ENCODE measurements around the gene HUWE1. TPM values are rescaled to one million over a fixed set of nuclear protein-coding genes. Genes with fewer than 3 reads are reported as not detected.
A peak's percentile ranks its signal among the peaks of the same experiment; 100 is the strongest.

The HUWE1 gene
- total and polyA plus RNA-seq, 2 of the 13 experiments (the other 11 are each of a cell fraction or from before 2014, with no cell fraction given) = 63.2 to 68.1 TPM

DNA sequence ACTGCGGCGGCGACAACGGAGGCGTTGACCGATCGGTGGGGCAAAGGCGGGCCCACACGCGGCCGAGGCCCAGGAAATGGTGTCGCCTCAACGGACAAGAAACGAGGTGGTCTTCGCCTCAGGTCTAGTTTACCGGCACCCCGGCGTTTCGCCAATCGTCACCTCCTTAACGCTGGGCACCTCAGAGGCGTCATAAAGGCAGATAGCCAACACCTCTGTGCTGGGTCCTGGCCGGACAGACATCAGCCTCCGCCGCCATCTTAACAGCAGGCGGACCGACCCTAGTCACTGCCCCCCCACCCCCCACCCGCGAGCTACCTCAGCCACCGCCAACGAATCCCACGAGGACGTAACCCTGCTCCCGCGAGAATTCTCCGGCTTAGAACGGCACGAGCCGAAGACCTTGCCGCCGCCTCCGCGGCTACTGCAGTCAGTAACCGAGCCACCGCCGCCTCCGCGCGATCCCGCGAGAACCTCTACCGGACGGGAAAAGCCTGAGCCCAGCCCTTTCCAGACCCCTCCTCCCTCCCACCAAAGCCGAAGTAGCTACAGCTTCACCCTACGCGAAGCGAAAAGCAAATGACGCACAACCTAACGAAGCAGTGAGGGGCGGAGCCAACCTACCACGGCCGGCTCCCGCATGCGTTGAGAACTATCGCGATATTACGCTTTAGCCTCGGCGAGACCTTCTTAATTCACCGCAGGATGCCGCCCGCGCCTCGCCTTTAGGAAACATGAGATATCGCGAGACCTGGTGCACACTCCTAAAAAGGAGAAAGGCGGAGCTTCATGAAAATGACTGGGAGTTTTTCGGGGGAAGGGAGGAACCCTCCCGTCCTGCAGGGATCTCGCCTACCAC lies 2.7 kb downstream of the HUWE1 start (continued):
- TF ChIP-seq, protein P1, sequence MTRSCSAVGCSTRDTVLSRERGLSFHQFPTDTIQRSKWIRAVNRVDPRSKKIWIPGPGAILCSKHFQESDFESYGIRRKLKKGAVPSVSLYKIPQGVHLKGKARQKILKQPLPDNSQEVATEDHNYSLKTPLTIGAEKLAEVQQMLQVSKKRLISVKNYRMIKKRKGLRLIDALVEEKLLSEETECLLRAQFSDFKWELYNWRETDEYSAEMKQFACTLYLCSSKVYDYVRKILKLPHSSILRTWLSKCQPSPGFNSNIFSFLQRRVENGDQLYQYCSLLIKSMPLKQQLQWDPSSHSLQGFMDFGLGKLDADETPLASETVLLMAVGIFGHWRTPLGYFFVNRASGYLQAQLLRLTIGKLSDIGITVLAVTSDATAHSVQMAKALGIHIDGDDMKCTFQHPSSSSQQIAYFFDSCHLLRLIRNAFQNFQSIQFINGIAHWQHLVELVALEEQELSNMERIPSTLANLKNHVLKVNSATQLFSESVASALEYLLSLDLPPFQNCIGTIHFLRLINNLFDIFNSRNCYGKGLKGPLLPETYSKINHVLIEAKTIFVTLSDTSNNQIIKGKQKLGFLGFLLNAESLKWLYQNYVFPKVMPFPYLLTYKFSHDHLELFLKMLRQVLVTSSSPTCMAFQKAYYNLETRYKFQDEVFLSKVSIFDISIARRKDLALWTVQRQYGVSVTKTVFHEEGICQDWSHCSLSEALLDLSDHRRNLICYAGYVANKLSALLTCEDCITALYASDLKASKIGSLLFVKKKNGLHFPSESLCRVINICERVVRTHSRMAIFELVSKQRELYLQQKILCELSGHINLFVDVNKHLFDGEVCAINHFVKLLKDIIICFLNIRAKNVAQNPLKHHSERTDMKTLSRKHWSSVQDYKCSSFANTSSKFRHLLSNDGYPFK (CRISPR knock-in tag; IDR thresholded peaks at IDR 0.05; ENCODE audit: borderline replicate concordance) = peak; percentile 22; the same call in 1 of the 2 replicates
- TF ChIP-seq TEAD3 (CRISPR knock-in tag; optimal IDR thresholded peaks at IDR 0.05; ENCODE audit: borderline replicate concordance) (peak; percentile 6), ELF1 (CRISPR knock-in tag; IDR thresholded peaks at IDR 0.05) (0 out of 2 replicates have a peak, but pooled peaks have one; percentile 5), SALL1 (CRISPR knock-in tag; IDR thresholded peaks at IDR 0.05) (peak; percentile 15; the same call in 1 of the 2 replicates), NFIB (CRISPR knock-in tag; IDR thresholded peaks at IDR 0.05; ENCODE audit: borderline replicate concordance) (no peak), ZNF883 (CRISPR knock-in tag; IDR thresholded peaks at IDR 0.05; ENCODE audit: not compliant biosample characterization) (peak; percentile 29), GFI1 (CRISPR knock-in tag; IDR thresholded peaks at IDR 0.05; ENCODE audit: borderline replicate concordance) (0 out of 2 replicates have a peak, but pooled peaks have one; percentile 32), ZNF619 (CRISPR knock-in tag; IDR thresholded peaks at IDR 0.05) (no peak), ZNF354B (CRISPR knock-in tag; IDR thresholded peaks at IDR 0.05) (no peak), GATAD1 (CRISPR knock-in tag; IDR thresholded peaks at IDR 0.05) (no peak; the same call in 1 of the 2 replicates)
- TF ChIP-seq, protein P2, sequence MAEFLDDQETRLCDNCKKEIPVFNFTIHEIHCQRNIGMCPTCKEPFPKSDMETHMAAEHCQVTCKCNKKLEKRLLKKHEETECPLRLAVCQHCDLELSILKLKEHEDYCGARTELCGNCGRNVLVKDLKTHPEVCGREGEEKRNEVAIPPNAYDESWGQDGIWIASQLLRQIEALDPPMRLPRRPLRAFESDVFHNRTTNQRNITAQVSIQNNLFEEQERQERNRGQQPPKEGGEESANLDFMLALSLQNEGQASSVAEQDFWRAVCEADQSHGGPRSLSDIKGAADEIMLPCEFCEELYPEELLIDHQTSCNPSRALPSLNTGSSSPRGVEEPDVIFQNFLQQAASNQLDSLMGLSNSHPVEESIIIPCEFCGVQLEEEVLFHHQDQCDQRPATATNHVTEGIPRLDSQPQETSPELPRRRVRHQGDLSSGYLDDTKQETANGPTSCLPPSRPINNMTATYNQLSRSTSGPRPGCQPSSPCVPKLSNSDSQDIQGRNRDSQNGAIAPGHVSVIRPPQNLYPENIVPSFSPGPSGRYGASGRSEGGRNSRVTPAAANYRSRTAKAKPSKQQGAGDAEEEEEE (CRISPR knock-in tag; IDR thresholded peaks at IDR 0.05; ENCODE audit: borderline replicate concordance) = no peak
- TF ChIP-seq, protein P3, sequence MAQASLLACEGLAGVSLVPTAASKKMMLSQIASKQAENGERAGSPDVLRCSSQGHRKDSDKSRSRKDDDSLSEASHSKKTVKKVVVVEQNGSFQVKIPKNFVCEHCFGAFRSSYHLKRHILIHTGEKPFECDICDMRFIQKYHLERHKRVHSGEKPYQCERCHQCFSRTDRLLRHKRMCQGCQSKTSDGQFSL (CRISPR knock-in tag; IDR thresholded peaks at IDR 0.05) = peak; percentile 87; the same call in 1 of the 2 replicates
- TF ChIP-seq, protein P4, sequence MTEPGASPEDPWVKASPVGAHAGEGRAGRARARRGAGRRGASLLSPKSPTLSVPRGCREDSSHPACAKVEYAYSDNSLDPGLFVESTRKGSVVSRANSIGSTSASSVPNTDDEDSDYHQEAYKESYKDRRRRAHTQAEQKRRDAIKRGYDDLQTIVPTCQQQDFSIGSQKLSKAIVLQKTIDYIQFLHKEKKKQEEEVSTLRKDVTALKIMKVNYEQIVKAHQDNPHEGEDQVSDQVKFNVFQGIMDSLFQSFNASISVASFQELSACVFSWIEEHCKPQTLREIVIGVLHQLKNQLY (CRISPR knock-in tag; IDR thresholded peaks at IDR 0.05) = 0 out of 2 replicates have a peak, but pooled peaks have one; percentile 28
- TF ChIP-seq, protein P5, sequence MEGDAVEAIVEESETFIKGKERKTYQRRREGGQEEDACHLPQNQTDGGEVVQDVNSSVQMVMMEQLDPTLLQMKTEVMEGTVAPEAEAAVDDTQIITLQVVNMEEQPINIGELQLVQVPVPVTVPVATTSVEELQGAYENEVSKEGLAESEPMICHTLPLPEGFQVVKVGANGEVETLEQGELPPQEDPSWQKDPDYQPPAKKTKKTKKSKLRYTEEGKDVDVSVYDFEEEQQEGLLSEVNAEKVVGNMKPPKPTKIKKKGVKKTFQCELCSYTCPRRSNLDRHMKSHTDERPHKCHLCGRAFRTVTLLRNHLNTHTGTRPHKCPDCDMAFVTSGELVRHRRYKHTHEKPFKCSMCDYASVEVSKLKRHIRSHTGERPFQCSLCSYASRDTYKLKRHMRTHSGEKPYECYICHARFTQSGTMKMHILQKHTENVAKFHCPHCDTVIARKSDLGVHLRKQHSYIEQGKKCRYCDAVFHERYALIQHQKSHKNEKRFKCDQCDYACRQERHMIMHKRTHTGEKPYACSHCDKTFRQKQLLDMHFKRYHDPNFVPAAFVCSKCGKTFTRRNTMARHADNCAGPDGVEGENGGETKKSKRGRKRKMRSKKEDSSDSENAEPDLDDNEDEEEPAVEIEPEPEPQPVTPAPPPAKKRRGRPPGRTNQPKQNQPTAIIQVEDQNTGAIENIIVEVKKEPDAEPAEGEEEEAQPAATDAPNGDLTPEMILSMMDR (CRISPR knock-in tag; IDR thresholded peaks at IDR 0.05) = peak; percentile 42
- TF ChIP-seq, protein P6, sequence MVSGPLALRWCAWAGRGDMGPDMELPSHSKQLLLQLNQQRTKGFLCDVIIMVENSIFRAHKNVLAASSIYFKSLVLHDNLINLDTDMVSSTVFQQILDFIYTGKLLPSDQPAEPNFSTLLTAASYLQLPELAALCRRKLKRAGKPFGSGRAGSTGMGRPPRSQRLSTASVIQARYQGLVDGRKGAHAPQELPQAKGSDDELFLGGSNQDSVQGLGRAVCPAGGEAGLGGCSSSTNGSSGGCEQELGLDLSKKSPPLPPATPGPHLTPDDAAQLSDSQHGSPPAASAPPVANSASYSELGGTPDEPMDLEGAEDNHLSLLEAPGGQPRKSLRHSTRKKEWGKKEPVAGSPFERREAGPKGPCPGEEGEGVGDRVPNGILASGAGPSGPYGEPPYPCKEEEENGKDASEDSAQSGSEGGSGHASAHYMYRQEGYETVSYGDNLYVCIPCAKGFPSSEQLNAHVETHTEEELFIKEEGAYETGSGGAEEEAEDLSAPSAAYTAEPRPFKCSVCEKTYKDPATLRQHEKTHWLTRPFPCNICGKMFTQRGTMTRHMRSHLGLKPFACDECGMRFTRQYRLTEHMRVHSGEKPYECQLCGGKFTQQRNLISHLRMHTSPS (CRISPR knock-in tag; IDR thresholded peaks at IDR 0.05; ENCODE audit: low read depth) = no peak
- TF ChIP-seq, protein P7, sequence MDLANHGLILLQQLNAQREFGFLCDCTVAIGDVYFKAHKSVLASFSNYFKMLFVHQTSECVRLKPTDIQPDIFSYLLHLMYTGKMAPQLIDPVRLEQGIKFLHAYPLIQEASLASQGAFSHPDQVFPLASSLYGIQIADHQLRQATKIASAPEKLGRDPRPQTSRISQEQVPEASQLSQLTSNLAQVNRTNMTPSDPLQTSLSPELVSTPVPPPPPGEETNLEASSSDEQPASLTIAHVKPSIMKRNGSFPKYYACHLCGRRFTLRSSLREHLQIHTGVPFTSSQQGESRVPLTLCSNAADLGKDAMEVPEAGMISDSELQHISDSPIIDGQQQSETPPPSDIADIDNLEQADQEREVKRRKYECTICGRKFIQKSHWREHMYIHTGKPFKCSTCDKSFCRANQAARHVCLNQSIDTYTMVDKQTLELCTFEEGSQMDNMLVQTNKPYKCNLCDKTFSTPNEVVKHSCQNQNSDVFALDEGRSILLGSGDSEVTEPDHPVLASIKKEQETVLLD (CRISPR knock-in tag; IDR thresholded peaks at IDR 0.05; ENCODE audit: low read depth) = peak; percentile 73
